Vagina (tissue), 2 donors: ENCODE data around the gene ZNF281.
"Not testable (repeated sequence)": the region's sequence is repeated elsewhere in the genome, so short reads cannot be mapped to it uniquely, and the experiment has no call there.

Source experiments
- POLR2A ChIP-seq, 2 donors: fragments of 450-650 bp; IDR thresholded peaks; one replicate each; pipeline ENCODE4 v1.6.1; 2017; ENCODE audit warnings: antibody characterized with exemption in 2 of 2, mild to moderate bottlenecking in 2 of 2, moderate library complexity in 2 of 2
- TF ChIP-seq, protein P1 (sequence below), 3 experiments: fragments of 450-650 bp in 2 of 3; fragments of 200-600 bp in 1 of 3; sonication (generic) in 1 of 3; IDR thresholded peaks; one replicate each; pipeline ENCODE4 v1.5.1; 2017 to 2019; ENCODE audit warnings: antibody characterized with exemption in 3 of 3, mild to moderate bottlenecking in 2 of 3, moderate library complexity in 2 of 3

- TF ChIP-seq, protein P1, sequence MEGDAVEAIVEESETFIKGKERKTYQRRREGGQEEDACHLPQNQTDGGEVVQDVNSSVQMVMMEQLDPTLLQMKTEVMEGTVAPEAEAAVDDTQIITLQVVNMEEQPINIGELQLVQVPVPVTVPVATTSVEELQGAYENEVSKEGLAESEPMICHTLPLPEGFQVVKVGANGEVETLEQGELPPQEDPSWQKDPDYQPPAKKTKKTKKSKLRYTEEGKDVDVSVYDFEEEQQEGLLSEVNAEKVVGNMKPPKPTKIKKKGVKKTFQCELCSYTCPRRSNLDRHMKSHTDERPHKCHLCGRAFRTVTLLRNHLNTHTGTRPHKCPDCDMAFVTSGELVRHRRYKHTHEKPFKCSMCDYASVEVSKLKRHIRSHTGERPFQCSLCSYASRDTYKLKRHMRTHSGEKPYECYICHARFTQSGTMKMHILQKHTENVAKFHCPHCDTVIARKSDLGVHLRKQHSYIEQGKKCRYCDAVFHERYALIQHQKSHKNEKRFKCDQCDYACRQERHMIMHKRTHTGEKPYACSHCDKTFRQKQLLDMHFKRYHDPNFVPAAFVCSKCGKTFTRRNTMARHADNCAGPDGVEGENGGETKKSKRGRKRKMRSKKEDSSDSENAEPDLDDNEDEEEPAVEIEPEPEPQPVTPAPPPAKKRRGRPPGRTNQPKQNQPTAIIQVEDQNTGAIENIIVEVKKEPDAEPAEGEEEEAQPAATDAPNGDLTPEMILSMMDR (IDR thresholded peaks at IDR 0.05), result not testable (repeated sequence)
- not testable (repeated sequence) for TF ChIP-seq POLR2A (IDR thresholded peaks at IDR 0.05)
Observed at GRCh38 chr1:200413766-200414165, 3.9 kb upstream of the ZNF281 start.
